ENCODE results near the gene GRK4. TPM values are rescaled to one million over a fixed set of nuclear protein-coding genes. Genes with fewer than 3 reads are reported as not detected.
"Not testable (repeated sequence)": the region's sequence is repeated elsewhere in the genome, so short reads cannot be mapped to it uniquely, and the experiment has no call there.

The GRK4 gene
- total RNA-seq, 1 donor from 2014 or later: 4.0 TPM

DNA sequence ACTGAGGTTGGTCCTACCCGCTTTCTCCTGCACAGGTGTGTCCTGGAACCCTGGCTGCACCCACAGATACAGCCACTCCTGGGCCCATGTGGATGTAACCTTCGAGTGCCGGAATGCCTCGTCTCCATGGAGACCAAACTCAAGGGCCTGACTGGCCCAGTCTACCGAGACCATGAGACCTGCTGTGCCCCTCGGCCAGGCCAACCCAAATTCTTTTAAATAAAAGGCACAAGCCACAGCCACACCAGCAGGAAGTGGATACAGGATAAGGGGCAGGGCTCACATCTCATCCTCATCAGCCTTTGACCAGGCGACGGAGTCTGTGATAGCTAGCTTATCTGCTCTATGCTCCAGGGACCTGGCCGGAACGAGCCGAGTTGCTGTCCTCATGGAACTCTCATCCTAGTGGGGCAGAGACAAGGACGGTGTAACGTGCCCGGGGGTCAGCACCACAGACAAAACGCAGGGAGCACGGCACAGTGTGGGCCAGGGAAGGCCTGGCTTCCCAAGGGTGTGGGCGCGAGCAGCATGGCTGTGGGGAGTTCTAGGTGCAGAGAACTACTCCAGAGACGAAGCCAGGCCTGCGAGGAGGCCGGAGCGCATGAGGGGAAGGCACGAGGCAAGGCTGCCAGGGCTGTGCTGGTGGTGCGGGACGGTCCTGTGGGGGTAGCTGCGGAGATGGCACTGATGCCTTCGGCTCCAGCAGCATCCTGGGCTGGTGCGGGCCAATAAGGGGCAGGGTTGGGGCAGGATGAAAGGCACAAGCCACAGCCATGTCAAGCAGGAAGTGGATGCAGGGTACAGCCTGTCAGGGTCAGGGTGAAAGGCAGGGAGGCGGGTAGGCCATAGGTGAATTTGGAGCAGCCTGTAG is 22.9 kb upstream of the GRK4 start:
- intact Hi-C loops (cut with micrococcal nuclease): no loop called here

DNA sequence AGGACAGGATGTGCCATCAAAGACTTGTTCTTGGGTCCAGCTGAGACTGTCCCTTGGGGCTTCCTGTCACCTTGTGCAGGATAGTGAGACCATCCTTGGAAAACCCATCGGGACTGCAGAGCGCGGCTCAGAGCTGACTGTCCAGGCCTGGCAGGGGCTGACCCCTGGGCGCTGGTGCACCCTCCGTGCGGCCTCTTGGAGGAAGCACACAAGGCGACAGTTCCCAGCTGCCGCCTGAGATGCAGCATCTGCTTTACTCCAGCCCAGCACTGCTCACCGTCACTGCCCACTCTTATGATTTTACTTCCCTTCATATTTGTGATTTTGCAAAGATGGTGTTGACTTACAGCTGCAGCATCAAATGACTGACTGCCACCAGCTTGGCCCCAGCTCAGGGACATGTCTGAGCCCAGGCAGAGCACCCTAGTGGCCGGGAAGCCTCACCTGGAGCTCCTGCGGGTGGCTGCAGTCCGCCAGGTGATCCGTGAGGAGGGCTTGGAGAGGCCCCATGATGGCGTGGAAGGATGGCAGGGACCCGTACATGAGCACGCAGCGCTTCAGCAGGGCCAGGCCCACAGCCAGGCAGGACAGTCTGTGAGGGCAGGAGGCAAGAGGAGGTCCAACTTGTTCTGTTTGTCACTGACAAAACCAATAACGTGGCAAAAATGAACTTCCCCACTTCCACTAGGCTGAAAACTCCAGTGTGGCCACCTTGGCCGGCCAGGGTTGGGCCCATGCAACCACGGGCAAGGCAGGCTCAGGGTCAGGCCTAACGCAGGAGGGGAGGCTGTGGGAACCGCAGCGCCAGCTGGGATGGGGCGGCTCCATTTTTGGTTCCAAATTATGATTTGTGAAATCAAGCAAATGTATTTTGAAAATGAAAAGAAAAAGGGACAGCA is 22.0 kb upstream of the GRK4 start:
- intact Hi-C loops (cut with micrococcal nuclease): no loop called here

DNA sequence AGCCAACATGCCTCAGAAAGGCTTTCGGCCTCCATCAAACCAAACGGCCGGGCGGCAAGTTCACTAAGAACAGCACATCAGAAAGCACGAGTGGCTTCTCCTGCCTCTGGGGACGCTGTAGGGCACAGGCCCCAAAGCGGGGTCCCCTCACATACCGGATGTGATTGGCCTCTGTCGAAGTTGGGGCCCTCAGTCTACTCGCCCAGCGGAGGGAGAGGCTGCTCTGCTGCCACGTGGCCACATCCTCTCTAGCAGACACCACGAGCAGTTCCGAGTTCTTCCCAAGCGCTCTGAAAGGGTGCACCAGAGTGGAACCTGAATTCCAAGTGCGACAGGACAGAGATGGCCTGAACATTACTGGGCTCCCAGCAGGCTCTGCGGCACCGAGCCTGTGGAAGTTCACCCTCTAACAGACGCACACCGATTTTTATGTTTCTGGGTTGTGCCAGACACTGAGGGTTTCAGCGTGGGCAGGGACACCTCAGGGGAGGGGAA is 21.3 kb upstream of the GRK4 start:
- intact Hi-C loops (cut with micrococcal nuclease): no loop called here

- intact Hi-C loops (cut with micrococcal nuclease): no loop called here
Measured at GRCh38 chr4:2942532-2943363, 20.6 kb upstream of the GRK4 start.

- intact Hi-C loops (cut with micrococcal nuclease): no loop called here
Measured at GRCh38 chr4:2943364-2944090, 19.8 kb upstream of the GRK4 start.

DNA sequence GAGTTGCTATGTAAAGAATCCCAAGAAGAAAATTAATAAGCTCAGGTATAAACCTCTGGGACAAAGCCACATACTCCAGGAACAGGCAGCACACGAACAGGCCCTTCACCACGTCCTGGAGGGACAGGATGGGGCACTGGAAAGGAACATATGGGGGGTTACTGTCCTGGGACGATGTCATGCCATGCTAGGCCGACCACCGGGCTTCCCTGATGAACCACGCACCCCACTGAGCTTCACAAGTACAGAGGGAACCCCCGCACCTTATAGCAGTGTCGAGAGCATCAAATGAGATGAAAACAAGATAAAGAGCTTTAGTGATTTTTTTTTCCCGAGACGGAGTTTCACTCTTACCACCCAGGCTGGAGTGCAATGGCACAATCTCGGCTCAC is 19.3 kb upstream of the GRK4 start:
- intact Hi-C loops (cut with micrococcal nuclease): no loop called here

DNA sequence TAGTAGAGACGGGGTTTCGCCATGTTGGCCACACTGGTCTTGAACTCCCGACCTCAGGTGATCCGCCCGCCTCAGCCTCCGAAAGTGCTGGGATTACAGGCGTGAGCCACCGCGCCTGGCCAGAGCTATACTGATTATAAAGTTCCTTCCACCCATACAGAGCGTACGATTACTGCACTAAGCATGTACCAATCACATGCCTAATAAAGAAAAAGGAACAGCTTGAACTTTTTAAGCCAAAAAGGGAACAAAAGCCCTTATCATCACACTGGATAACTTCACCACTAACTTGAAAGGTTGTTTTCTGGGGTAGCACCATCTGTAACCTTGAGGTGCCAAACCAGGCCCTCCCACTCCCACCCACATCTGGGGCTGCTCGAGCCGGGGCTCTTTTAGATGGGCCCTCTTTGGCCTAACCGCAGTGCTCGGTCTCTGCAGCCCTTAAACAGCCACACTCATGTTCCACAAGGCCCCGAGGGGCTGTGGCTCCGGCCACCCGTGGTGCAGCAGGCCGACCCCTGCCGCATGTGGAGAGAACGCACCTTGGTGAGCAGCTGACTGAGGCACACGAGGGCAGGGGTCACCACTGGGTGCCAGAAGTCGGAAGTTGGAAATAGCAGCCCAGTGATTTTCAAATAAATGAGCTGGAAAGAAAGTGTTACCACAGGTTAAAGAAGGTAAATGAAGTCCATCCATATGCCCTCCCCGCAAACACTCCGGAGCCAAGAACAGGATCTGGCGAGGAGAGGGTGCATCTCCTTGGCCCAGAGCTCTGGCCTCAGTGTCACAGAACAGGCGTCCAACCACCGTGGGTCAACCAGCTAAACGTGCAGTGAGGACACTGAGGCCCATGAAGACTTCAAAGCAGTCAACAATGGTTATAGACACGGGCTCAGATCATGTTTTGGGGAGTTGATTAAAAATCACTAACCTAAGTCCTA is 18.5 kb upstream of the GRK4 start:
- intact Hi-C loops (cut with micrococcal nuclease): no loop called here

- intact Hi-C loops (cut with micrococcal nuclease): not testable (repeated sequence)
Measured at GRCh38 chr4:2945619-2946604, 17.5 kb upstream of the GRK4 start.

- intact Hi-C loops (cut with micrococcal nuclease): no loop called here
Measured at GRCh38 chr4:2946812-2947600, 16.4 kb upstream of the GRK4 start.

DNA sequence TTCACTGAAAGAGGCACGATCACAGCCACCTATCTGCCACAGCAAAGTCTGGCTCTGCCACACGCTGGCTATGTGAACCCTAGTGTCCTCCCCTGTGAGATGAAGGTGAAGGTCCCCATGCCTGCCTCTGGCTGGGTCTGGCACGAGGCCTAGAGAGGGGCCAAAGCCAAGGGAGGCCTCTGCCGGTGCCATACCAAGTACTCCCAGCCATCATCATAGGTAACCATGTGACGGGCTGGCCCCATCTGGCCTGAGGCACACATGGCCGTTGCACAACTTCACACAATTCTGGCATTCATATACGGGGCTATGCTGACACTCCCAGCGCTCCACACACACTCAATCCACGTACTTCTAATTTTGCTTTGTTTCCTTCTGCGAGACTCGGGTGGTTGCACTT is 15.4 kb upstream of the GRK4 start:
- intact Hi-C loops (cut with micrococcal nuclease): no loop called here

DNA sequence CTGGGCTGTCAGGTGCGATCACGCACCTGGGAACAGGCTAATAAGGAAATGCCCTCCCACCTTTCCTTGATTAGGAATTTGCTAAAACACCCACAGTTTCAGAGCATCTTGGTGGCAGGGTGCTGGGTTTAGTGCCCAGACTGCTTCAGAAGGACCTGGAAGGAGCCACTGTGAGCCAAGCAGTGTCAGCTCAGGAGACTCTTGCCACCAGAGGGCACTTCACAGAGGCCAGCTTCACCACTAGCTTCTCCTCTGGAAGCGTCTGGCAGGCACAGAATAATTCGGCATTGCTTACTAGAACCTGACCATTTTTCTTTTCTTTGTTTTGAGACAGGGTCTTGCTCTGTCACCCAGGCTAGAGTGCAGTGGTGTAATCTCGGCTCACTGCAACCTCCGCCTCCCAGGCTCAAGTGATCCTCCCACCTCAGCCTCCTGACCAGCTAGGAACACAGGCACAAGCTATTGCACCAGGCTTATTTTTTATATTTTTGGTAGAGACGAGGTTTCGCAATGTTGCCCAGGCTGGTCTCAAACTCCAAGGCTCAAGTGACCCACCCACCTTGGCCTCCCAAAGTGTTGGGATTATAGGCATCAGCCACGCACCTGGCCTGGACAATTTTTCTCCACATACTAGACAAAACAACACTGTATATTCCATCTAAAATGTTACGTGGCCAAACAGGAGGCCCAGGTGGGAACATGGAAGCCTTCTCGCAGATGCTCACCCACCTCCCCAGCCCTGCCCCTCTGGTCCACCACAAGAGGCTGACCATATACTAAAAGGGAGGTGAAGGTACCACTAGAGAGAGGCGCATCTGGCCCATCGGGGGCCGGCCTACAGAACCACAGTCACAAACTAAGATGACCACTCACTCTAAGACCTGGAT is 14.2 kb upstream of the GRK4 start:
- intact Hi-C loops (cut with micrococcal nuclease): no loop called here

DNA sequence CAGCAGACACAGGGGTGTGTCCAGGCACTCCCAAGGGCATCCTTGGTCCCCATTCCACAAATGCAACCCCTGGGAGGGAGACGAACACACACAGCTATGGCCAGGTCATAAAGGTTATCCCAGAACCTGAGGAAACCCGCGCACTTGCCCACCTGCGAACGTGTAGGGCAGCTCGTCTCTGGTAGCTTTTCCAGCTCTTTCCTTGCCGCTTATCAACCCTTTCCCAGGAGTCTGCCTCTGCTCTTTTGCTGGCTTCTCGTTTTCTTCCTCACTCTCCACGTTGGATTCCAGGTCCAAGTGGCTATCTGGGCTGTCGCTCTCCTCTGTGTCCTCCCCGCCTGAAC is 13.6 kb upstream of the GRK4 start:
- intact Hi-C loops (cut with micrococcal nuclease): no loop called here

DNA sequence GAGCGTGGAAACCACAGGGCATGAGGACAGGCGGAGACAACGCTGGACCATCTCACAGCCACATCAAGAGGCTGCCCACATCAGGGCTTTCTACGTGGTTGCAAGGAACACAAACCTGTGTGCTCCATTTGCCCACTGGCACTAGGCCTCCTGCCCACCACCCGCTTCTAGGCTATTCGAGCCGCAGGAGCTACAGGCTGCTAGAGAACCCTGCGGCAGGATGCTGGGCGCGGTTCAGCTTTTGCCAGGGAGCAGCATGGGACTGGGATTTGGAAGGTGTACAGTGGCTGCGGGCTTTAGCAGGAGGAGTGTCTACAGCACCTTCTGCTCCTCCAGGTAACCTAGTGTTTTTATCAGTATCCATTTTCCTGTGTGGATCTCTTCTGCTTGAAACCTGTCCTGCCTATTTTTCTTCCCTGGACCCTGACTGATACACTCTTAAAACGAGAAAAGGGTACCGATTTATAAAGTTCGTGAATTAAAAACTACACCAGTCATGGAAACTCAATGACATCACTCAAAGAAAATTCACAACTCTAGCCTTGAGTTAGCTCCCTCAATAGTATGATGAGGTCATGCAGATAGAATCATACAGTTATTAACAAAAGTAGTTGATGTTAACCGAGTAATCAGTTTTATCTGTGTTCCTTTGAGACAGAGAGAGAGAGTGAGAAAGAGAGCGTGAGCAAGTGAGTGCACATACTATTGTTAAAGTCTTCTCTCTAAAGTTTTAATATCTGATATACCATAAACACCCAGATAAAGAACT is 13.0 kb upstream of the GRK4 start:
- intact Hi-C loops (cut with micrococcal nuclease): no loop called here

GRCh38 chr4:2953496-2953895 is 9.9 kb upstream of the GRK4 start:
- intact Hi-C loops (cut with micrococcal nuclease): no loop called here

- intact Hi-C loops (cut with micrococcal nuclease): loop anchor here (1.0 to 2.0 kb wide), 3 partner anchors 8 to 190 kb away; no protein-coding TSS in a partner anchor
Measured at GRCh38 chr4:2954358-2955185, 8.8 kb upstream of the GRK4 start.

All from T-helper 1 cell treated with Interleukin-12 subunit alpha and Interleukin-12 subunit beta and Interleukin-4 antibody, amounts not matched to agents 30 ng/mL and 1 ng/mL, for 36 hours (primary cell).